ENCODE results near the gene ZFAND4. TPM values are rescaled to one million over a fixed set of nuclear protein-coding genes. Genes with fewer than 3 reads are reported as not detected.

Gene ZFAND4
- total RNA-seq, 3 donors from 2014 or later, result 15.2 to 42.1 (median 29.8) TPM

- intact Hi-C loops (cut with DNase I; ENCODE audit: low total_unique reads), result no loop called here
- Histone ChIP-seq H3K4me3 (no peak overlapping the region), H3K36me3 (no peaks in the 10 kb centered on the region), H3K9me3 (no peaks in the 10 kb centered on the region), H3K27me3 (no peaks in the 10 kb centered on the region), H3K27ac (no peak overlapping the region), H3K4me1 (no peaks in the 10 kb centered on the region)
- TF ChIP-seq POLR2A (IDR thresholded peaks at IDR 0.05) (no peak), CTCF (IDR thresholded peaks at IDR 0.05) (no peak), POLR2AphosphoS5 (IDR thresholded peaks at IDR 0.05) (no peak)
- no peak for DNase-seq (ENCODE audit: low spot score in 2 of 2)
These were observed 82.7 kb downstream of the ZFAND4 start for GRCh38 chr10:45589868-45590267.

- no peak overlapping the region for H3K27ac ChIP-seq
- H3K27me3 ChIP-seq, result no peaks in the 10 kb centered on the region
- DNase-seq (ENCODE audit: low spot score in 2 of 2), result no peak
- no peaks in the 10 kb centered on the region for H3K9me3 ChIP-seq
- intact Hi-C loops (cut with DNase I; ENCODE audit: low total_unique reads), result no loop called here
- H3K36me3 ChIP-seq, result no peaks in the 10 kb centered on the region
- TF ChIP-seq POLR2A (IDR thresholded peaks at IDR 0.05) (no peak), CTCF (IDR thresholded peaks at IDR 0.05) (no peak), POLR2AphosphoS5 (IDR thresholded peaks at IDR 0.05) (no peak)
- H3K4me3 ChIP-seq, result no peak overlapping the region
- H3K4me1 ChIP-seq, result no peaks in the 10 kb centered on the region
These were observed 83.6 kb downstream of the ZFAND4 start for GRCh38 chr10:45589009-45589408.

- Histone ChIP-seq H3K27ac (no peak overlapping the region), H3K4me3 (no peak overlapping the region), H3K4me1 (no peaks in the 10 kb centered on the region), H3K9me3 (no peaks in the 10 kb centered on the region), H3K27me3 (no peaks in the 10 kb centered on the region), H3K36me3 (no peaks in the 10 kb centered on the region)
- TF ChIP-seq POLR2AphosphoS5 (IDR thresholded peaks at IDR 0.05) (no peak), CTCF (IDR thresholded peaks at IDR 0.05) (no peak), POLR2A (IDR thresholded peaks at IDR 0.05) (no peak)
- no peak for DNase-seq (ENCODE audit: low spot score in 2 of 2)
- intact Hi-C loops (cut with DNase I; ENCODE audit: low total_unique reads), result no loop called here
These were observed 86.3 kb downstream of the ZFAND4 start for GRCh38 chr10:45586028-45586824.

- no peak overlapping the region for H3K27ac ChIP-seq
- H3K27me3 ChIP-seq, result no peaks in the 10 kb centered on the region
- DNase-seq (ENCODE audit: low spot score in 2 of 2), result no peak
- H3K4me1 ChIP-seq, result no peaks in the 10 kb centered on the region
- no peak for TF ChIP-seq CTCF (IDR thresholded peaks at IDR 0.05)
- H3K36me3 ChIP-seq, result no peaks in the 10 kb centered on the region
- no peaks in the 10 kb centered on the region for H3K9me3 ChIP-seq
- intact Hi-C loops (cut with DNase I; ENCODE audit: low total_unique reads), result no loop called here
- H3K4me3 ChIP-seq, result no peak overlapping the region
These were observed 87.4 kb downstream of the ZFAND4 start for GRCh38 chr10:45585131-45585530.

- no peaks in the 10 kb centered on the region for H3K27me3 ChIP-seq
- no peaks in the 10 kb centered on the region for H3K36me3 ChIP-seq
- H3K4me1 ChIP-seq, result no peaks in the 10 kb centered on the region
- no peak overlapping the region for H3K27ac ChIP-seq
- TF ChIP-seq POLR2A (IDR thresholded peaks at IDR 0.05) (no peak), POLR2AphosphoS5 (IDR thresholded peaks at IDR 0.05) (no peak), CTCF (IDR thresholded peaks at IDR 0.05) (no peak)
- no peaks in the 10 kb centered on the region for H3K9me3 ChIP-seq
- intact Hi-C loops (cut with DNase I; ENCODE audit: low total_unique reads), result no loop called here
- no peak for DNase-seq (ENCODE audit: low spot score in 2 of 2)
- no peak overlapping the region for H3K4me3 ChIP-seq
These were observed 90.2 kb downstream of the ZFAND4 start for GRCh38 chr10:45582386-45582781.
